CD4-positive, alpha-beta T cell (primary cell): ENCODE results near the gene CXCL5. TPM values are rescaled to one million over a fixed set of nuclear protein-coding genes. Genes with fewer than 3 reads are reported as not detected.

Source experiments
- ATAC-seq: fragments of 200-7000 bp; cut with Tn5 transposase; one replicate; pipeline ENCODE4 v1.10.0; 2022; ENCODE audit warnings: mild to moderate bottlenecking; ENCODE audit not compliant: poor library complexity
- CTCF ChIA-PET: fragments of 350-600 bp; sonication (Branson Sonifier 250); formaldehyde crosslinking; loops from one replicate; lab custom pipeline; 2021; ENCODE audit warnings: antibody characterized with exemption, inconsistent platforms; lab: Charles Lee
- POLR2A ChIA-PET: fragments of 350-600 bp; sonication (Branson Sonifier 250); formaldehyde crosslinking; loops from one replicate; lab custom pipeline; 2021; ENCODE audit warnings: antibody characterized with exemption, inconsistent platforms; lab: Charles Lee
- DNase-seq, 14 experiments: peaks; one replicate each; pipeline ENCODE4 v3.0.0-alpha.2; 2013 to 2020; ENCODE audit warnings: mixed read lengths in 2 of 14
- H3K27ac ChIP-seq, 2 donors: one replicate each; pipeline versions ENCODE4 v1.5.1 to v1.7.0; 2013; ENCODE audit warnings: low read length in 2 of 2, low read depth in 1 of 2, mild to moderate bottlenecking in 1 of 2
- H3K27me3 ChIP-seq, 2 experiments: 1 replicate in 1 of 2; 2 replicates in 1 of 2; pipeline versions ENCODE4 v1.6.1 to v1.7.0; 2013; ENCODE audit warnings: low read length in 2 of 2, control low read depth in 1 of 2, mild to moderate bottlenecking in 1 of 2, moderate library complexity in 1 of 2; ENCODE audit not compliant: insufficient read depth in 2 of 2, control insufficient read depth in 1 of 2
- H3K36me3 ChIP-seq: one replicate; pipeline ENCODE4 v1.6.1; 2013; ENCODE audit warnings: low read length, control low read depth; ENCODE audit not compliant: insufficient read depth
- H3K4me1 ChIP-seq: one replicate; pipeline ENCODE4 v1.6.1; 2013; ENCODE audit warnings: low read length, control low read depth; ENCODE audit not compliant: insufficient read depth
- H3K4me3 ChIP-seq: one replicate; pipeline ENCODE4 v1.5.1; 2013; ENCODE audit warnings: mild to moderate bottlenecking, low read length, moderate library complexity
- H3K9me3 ChIP-seq, 2 experiments: 1 replicate in 1 of 2; 2 replicates in 1 of 2; pipeline versions ENCODE4 v1.6.1 to v1.7.0; 2013; ENCODE audit warnings: low read length in 2 of 2, mild to moderate bottlenecking in 2 of 2, control low read depth in 1 of 2, moderate library complexity in 1 of 2; ENCODE audit not compliant: control insufficient read depth in 1 of 2, insufficient read depth in 1 of 2
- H3K27ac Mint-ChIP-seq: one replicate; pipeline ENCODE4 v1.8.0; 2020; ENCODE audit warnings: mixed read lengths
- H3K27me3 Mint-ChIP-seq: one replicate; pipeline ENCODE4 v1.8.0; 2021; ENCODE audit warnings: mixed read lengths
- H3K36me3 Mint-ChIP-seq: one replicate; pipeline ENCODE4 v1.8.0; 2021; ENCODE audit warnings: low read depth, mixed read lengths
- H3K4me1 Mint-ChIP-seq: one replicate; pipeline ENCODE4 v1.8.0; 2021; ENCODE audit warnings: low read depth, mixed read lengths
- H3K4me3 Mint-ChIP-seq: one replicate; pipeline ENCODE4 v1.8.0; 2020; ENCODE audit warnings: mild to moderate bottlenecking, mixed read lengths
- H3K9me3 Mint-ChIP-seq: one replicate; pipeline ENCODE4 v1.8.0; 2020; ENCODE audit warnings: mixed read lengths
- intact Hi-C, 2 experiments: fragments of 100-400 bp; cut with DNase I in 1 of 2; cut with micrococcal nuclease in 1 of 2; formaldehyde crosslinking; loops; one replicate each; pipeline versions ENCODE4 v1.15.1 to v1.9.0; 2023 to 2025; cut with DNase I, micrococcal nuclease
- total RNA-seq, 174 experiments: library from RNA in 2 of 174; stranded (reverse) in 2 of 174; gene quantifications; one replicate each; pipeline ENCODE4 v1.2.3 and lab custom pipeline; 2021 to 2026
- TF ChIP-seq, protein P1 (sequence below): fragments of 200-600 bp; IDR thresholded peaks from one replicate; pipeline ENCODE4 v1.8.0; 2022; ENCODE audit warnings: antibody characterized with exemption, mild to moderate bottlenecking

CXCL5 gene
- total RNA-seq, 2 experiments from 2014 or later, result not detected

DNA sequence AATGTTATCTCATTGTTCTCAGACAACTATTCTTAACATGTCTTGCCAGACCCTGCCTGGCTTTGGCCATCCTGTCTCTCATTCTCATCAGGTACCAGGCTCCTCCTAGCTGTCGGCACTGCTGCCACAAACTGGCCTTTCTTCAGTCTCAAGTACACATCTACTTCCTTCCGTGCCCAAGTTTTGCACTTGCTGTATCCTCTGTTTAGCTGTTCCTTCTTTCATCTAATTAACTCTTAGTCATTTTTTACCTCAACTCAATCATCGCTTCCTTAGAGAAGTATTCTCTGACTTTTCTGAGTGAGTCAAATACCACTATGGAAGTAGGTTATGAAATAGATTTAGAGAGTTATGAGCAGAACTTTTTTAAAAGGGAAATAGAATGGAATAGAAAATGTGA, 20.3 kb upstream of the CXCL5 start:
- Mint-ChIP-seq H3K27ac (no peak overlapping the region), H3K4me1 (peaks cover 11% of the 10 kb centered on the region), H3K36me3 (no peaks in the 10 kb centered on the region), H3K4me3 (no peak overlapping the region), H3K27me3 (no peaks in the 10 kb centered on the region), H3K9me3 (no peaks in the 10 kb centered on the region)
- ChIA-PET CTCF (no interaction called here), POLR2A (no interaction called here)
- intact Hi-C loops, result no loop called here
- DNase-seq (peak in 2 of 14 experiments; percentile 31 to 49), ATAC-seq (no peak)
- H3K27me3 ChIP-seq, result no peaks in the 10 kb centered on the region
- no peaks in the 10 kb centered on the region for H3K36me3 ChIP-seq
- H3K9me3 ChIP-seq, result no peaks in the 10 kb centered on the region
- H3K27ac ChIP-seq, result no peak overlapping the region
- H3K4me3 ChIP-seq, result no peak overlapping the region
- TF ChIP-seq, protein P1, sequence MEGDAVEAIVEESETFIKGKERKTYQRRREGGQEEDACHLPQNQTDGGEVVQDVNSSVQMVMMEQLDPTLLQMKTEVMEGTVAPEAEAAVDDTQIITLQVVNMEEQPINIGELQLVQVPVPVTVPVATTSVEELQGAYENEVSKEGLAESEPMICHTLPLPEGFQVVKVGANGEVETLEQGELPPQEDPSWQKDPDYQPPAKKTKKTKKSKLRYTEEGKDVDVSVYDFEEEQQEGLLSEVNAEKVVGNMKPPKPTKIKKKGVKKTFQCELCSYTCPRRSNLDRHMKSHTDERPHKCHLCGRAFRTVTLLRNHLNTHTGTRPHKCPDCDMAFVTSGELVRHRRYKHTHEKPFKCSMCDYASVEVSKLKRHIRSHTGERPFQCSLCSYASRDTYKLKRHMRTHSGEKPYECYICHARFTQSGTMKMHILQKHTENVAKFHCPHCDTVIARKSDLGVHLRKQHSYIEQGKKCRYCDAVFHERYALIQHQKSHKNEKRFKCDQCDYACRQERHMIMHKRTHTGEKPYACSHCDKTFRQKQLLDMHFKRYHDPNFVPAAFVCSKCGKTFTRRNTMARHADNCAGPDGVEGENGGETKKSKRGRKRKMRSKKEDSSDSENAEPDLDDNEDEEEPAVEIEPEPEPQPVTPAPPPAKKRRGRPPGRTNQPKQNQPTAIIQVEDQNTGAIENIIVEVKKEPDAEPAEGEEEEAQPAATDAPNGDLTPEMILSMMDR, result no peak
- H3K4me1 ChIP-seq, result no peaks in the 10 kb centered on the region

DNA sequence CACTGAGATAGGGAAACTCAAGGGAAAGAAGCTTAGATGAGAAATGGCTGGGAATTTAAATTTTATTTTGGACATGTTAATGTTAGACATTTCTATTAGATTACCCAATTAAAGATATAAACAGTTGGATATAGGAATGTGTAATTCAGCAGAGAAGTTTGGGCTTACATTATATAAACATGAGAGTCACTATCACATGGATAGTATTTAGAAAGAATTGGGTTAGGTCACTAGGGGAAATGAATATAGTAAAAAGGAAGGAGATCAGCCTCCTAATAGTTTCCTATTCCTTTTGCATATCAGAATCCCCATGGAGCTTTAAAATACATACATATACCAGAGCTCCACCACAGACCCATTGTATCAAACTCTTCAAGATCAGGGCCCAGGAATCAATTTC, 19.6 kb upstream of the CXCL5 start:
- Histone ChIP-seq H3K4me1 (no peaks in the 10 kb centered on the region), H3K36me3 (no peaks in the 10 kb centered on the region), H3K4me3 (no peak overlapping the region), H3K27me3 (no peaks in the 10 kb centered on the region), H3K9me3 (no peaks in the 10 kb centered on the region), H3K27ac (no peak overlapping the region)
- H3K4me3 Mint-ChIP-seq, result no peak overlapping the region
- TF ChIP-seq, protein P1, result no peak
- H3K9me3 Mint-ChIP-seq, result no peaks in the 10 kb centered on the region
- POLR2A ChIA-PET, result no interaction called here
- ATAC-seq, result no peak
- H3K36me3 Mint-ChIP-seq, result no peaks in the 10 kb centered on the region
- H3K4me1 Mint-ChIP-seq, result peaks cover 11% of the 10 kb centered on the region
- CTCF ChIA-PET, result no interaction called here
- no peak overlapping the region for H3K27ac Mint-ChIP-seq
- intact Hi-C loops, result no loop called here
- no peak for DNase-seq
- no peaks in the 10 kb centered on the region for H3K27me3 Mint-ChIP-seq

DNA sequence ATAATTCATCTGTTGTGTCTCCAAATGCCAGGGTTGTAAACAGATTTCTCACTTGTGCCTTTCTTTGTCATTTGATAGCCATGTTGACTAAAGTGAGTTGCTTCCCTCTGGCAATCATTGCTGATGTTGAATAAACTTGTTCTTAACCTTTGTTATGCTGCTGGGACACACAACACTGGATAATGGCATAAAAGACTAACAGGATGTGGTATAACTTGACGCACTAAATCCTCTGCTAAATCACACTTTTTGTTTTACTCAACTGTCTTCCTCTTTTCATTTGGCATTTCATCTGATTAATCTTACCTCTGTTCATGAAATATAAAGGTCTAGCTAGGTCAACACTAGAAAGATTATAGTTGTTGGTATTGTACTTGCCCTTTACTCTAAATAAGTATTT, 17.6 kb upstream of the CXCL5 start:
- Histone ChIP-seq H3K9me3 (no peaks in the 10 kb centered on the region), H3K27me3 (no peaks in the 10 kb centered on the region), H3K4me1 (no peaks in the 10 kb centered on the region), H3K4me3 (no peak overlapping the region), H3K27ac (no peak overlapping the region), H3K36me3 (no peaks in the 10 kb centered on the region)
- POLR2A ChIA-PET, result no interaction called here
- peaks cover 11% of the 10 kb centered on the region for H3K4me1 Mint-ChIP-seq
- H3K4me3 Mint-ChIP-seq, result no peak overlapping the region
- peak in 2 of 14 experiments; percentile 8 to 12 for DNase-seq
- TF ChIP-seq, protein P1, result no peak
- H3K27ac Mint-ChIP-seq, result peak overlapping the region; percentile 3
- peak; percentile 71 for ATAC-seq
- CTCF ChIA-PET, result no interaction called here
- no peaks in the 10 kb centered on the region for H3K27me3 Mint-ChIP-seq
- intact Hi-C loops, result no loop called here
- no peaks in the 10 kb centered on the region for H3K36me3 Mint-ChIP-seq
- no peaks in the 10 kb centered on the region for H3K9me3 Mint-ChIP-seq
